Activated CD8-positive, alpha-beta T cell treated with anti-CD3 and anti-CD28 coated beads for 36 hours (primary cell): ENCODE measurements around the gene PSIP1. TPM values are rescaled to one million over a fixed set of nuclear protein-coding genes. Genes with fewer than 3 reads are reported as not detected.

Source experiments
- ATAC-seq: fragments of 200-7000 bp; cut with Tn5 transposase; one replicate; pipeline ENCODE4 v1.10.0; 2021; ENCODE audit warnings: mild to moderate bottlenecking, moderate library complexity
- CTCF ChIA-PET: fragments of 350-600 bp; sonication (Branson Sonifier 250); formaldehyde crosslinking; loops from one replicate; lab custom pipeline; 2021; ENCODE audit warnings: antibody characterized with exemption; lab: Charles Lee
- POLR2A ChIA-PET: fragments of 350-600 bp; sonication (Branson Sonifier 250); formaldehyde crosslinking; loops from one replicate; lab custom pipeline; 2021; ENCODE audit warnings: antibody characterized with exemption; lab: Charles Lee
- DNase-seq: peaks from one replicate; pipeline ENCODE4 v3.0.0-alpha.2; 2020
- H3K27ac Mint-ChIP-seq: one replicate; pipeline ENCODE4 v1.8.0; 2021; ENCODE audit warnings: mild to moderate bottlenecking, mixed read lengths
- H3K27me3 Mint-ChIP-seq: one replicate; pipeline ENCODE4 v1.8.0; 2021; ENCODE audit warnings: mixed read lengths
- H3K36me3 Mint-ChIP-seq: one replicate; pipeline ENCODE4 v1.8.0; 2021; ENCODE audit warnings: low read depth, mixed read lengths
- H3K4me1 Mint-ChIP-seq: one replicate; pipeline ENCODE4 v1.8.0; 2021; ENCODE audit warnings: low read depth, mixed read lengths
- H3K4me3 Mint-ChIP-seq: one replicate; pipeline ENCODE4 v1.8.0; 2021; ENCODE audit warnings: mild to moderate bottlenecking, moderate library complexity, mixed read lengths
- H3K9me3 Mint-ChIP-seq: one replicate; pipeline ENCODE4 v1.8.0; 2021; ENCODE audit warnings: mixed read lengths
- intact Hi-C: fragments of 100-400 bp; cut with micrococcal nuclease; formaldehyde crosslinking; loops from one replicate; pipeline ENCODE4 v1.10.0; 2022
- total RNA-seq, 2 experiments: library from RNA; stranded (reverse); gene quantifications; one replicate each; pipeline ENCODE4 v1.2.3, GENCODE V29; 2021
- TF ChIP-seq, protein P1 (sequence below): fragments of 200-600 bp; IDR thresholded peaks from one replicate; pipeline ENCODE4 v1.8.0; 2022; ENCODE audit warnings: antibody characterized with exemption, mild to moderate bottlenecking

PSIP1 gene
- total RNA-seq, 2 experiments from 2014 or later, result 123 to 132 TPM

DNA sequence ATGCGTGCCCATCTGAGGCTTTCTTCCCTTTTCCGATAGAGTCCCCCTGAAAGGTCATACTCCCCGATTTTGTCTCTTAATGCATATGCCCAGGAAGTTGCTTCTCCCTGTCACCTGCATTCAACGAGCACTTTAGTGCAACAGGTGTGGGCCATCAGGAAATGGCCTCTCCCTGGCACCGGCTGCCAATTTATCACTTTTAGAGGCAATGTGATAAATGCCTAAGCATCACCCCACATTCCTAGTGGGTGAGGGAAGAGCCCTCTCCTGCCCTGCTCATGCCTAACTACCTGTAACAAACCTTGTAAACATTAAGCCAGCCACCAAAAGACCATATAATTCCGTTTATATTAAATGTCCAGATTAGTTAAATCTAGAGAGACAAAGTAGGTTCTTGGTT is 89.2 kb downstream of the PSIP1 start:
- no peak for DNase-seq
- ATAC-seq, result no peak
- ChIA-PET CTCF (interaction anchor here (0.8 to 2.7 kb wide), 3 partner anchors 122 to 211 kb away, joined by 3 to 9 read pairs (median 5); no protein-coding TSS in a partner anchor), POLR2A (interaction anchor here (1.0 to 1.1 kb wide), 2 partner anchors 11 to 150 kb away, joined by 3 to 5 read pairs; no protein-coding TSS in a partner anchor)
- H3K4me3 Mint-ChIP-seq, result peak overlapping the region; percentile 95
- TF ChIP-seq, protein P1, sequence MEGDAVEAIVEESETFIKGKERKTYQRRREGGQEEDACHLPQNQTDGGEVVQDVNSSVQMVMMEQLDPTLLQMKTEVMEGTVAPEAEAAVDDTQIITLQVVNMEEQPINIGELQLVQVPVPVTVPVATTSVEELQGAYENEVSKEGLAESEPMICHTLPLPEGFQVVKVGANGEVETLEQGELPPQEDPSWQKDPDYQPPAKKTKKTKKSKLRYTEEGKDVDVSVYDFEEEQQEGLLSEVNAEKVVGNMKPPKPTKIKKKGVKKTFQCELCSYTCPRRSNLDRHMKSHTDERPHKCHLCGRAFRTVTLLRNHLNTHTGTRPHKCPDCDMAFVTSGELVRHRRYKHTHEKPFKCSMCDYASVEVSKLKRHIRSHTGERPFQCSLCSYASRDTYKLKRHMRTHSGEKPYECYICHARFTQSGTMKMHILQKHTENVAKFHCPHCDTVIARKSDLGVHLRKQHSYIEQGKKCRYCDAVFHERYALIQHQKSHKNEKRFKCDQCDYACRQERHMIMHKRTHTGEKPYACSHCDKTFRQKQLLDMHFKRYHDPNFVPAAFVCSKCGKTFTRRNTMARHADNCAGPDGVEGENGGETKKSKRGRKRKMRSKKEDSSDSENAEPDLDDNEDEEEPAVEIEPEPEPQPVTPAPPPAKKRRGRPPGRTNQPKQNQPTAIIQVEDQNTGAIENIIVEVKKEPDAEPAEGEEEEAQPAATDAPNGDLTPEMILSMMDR, result no peak
- peaks cover 19% of the 10 kb centered on the region for H3K36me3 Mint-ChIP-seq
- H3K27ac Mint-ChIP-seq, result no peak overlapping the region
- intact Hi-C loops, result loop anchor here (5.0 kb wide), 2 partner anchors 124 to 144 kb away; no protein-coding TSS in a partner anchor
- no peaks in the 10 kb centered on the region for H3K27me3 Mint-ChIP-seq
- peaks cover 24% of the 10 kb centered on the region for H3K4me1 Mint-ChIP-seq
- H3K9me3 Mint-ChIP-seq, result no peaks in the 10 kb centered on the region

DNA sequence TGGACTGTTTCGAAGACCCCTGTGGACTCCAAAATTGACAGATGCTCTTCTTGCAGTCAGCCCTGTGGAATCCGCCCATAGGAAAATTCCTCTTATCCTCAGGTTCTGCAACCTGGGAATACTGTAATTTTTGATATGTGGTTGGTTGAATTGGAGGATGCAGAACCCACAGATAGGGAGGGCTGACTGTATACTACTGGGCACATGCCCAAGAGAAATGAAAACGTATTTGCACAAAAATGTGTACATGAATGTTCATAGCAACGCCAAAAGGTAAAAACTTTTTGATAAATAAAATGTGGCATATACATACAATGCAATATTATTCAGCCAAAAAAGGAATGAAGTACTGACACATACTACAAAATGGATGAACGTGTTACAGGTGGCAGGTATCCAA is 90.0 kb downstream of the PSIP1 start:
- intact Hi-C loops, result loop anchor here (5.0 kb wide), 2 partner anchors 123 to 143 kb away; no protein-coding TSS in a partner anchor
- H3K4me3 Mint-ChIP-seq, result no peak overlapping the region

DNA sequence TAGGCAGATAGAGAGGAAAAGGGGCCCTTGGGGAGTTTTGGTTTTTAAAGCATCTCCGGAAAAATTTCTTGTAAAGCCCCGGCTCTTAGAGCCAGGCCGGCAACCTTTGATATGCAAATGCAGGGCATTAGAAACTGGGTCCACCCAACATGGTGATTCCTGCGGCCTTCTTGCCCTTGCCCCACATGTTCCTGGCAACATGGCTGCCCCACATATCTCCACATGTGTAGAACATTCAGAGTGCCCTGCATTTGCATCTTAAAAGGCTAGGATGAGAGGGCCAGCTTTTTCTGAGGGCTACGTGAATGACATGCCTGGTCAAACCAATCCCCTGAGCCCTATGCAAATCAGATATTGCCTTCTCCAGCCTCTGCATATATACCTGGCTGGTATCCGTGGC is 93.1 kb downstream of the PSIP1 start:
- TF ChIP-seq, protein P1, result no peak
- intact Hi-C loops, result no loop called here
- H3K27me3 Mint-ChIP-seq, result no peaks in the 10 kb centered on the region
- POLR2A ChIA-PET, result no interaction called here
- CTCF ChIA-PET, result interaction anchor here (1.7 kb wide), 1 partner anchor 209 kb away, joined by 7 read pairs; no protein-coding TSS in a partner anchor
- H3K36me3 Mint-ChIP-seq, result no peaks in the 10 kb centered on the region
- H3K9me3 Mint-ChIP-seq, result no peaks in the 10 kb centered on the region
- DNase-seq (no peak), ATAC-seq (no peak)
- no peak overlapping the region for H3K27ac Mint-ChIP-seq
- no peak overlapping the region for H3K4me3 Mint-ChIP-seq
- H3K4me1 Mint-ChIP-seq, result peaks cover 6% of the 10 kb centered on the region

More for the DNA sequence above, 90.0 kb downstream of the PSIP1 start:
- ATAC-seq, result no peak
- DNase-seq, result no peak
- TF ChIP-seq, protein P1, result no peak
- peaks cover 18% of the 10 kb centered on the region for H3K4me1 Mint-ChIP-seq
- no peaks in the 10 kb centered on the region for H3K9me3 Mint-ChIP-seq
- no peak overlapping the region for H3K27ac Mint-ChIP-seq
- no peaks in the 10 kb centered on the region for H3K27me3 Mint-ChIP-seq
- ChIA-PET POLR2A (no interaction called here), CTCF (no interaction called here)
- H3K36me3 Mint-ChIP-seq, result peaks cover 14% of the 10 kb centered on the region

DNA sequence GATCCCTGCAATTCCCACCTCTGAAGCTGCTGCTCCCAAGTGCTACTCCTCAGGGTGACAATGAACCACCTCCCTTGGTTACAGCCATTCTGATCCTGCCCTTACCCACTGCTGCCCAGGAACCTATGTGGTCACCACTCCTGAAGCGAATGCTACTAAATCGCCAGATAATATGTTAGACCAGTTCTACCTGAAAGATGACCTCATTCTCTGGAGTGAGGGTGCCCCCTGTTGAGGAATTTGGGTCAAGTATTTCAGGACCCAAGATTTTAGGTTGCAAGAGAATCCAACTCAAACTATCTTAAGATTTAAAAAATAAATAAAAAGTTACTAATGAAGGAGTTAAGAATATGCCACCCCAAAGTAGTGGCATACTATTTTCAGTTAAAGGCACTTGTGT is 93.9 kb downstream of the PSIP1 start:
- Mint-ChIP-seq H3K36me3 (no peaks in the 10 kb centered on the region), H3K9me3 (no peaks in the 10 kb centered on the region), H3K27me3 (no peaks in the 10 kb centered on the region), H3K27ac (no peak overlapping the region), H3K4me3 (no peak overlapping the region), H3K4me1 (peaks cover 2% of the 10 kb centered on the region)
- DNase-seq (peak; percentile 63), ATAC-seq (peak; percentile 60)
- TF ChIP-seq, protein P1, result peak; percentile 40
- intact Hi-C loops, result no loop called here
- ChIA-PET POLR2A (no interaction called here), CTCF (interaction anchor here (0.7 to 2.3 kb wide), 10 partner anchors 10 to 282 kb away, joined by 3 to 9 read pairs (median 4); no protein-coding TSS in a partner anchor)

Other genes starting within 250 kb of the PSIP1 start
- gene TTC39B, start 203.8 kb downstream of the PSIP1 start, total RNA-seq, result 10 to 100 TPM; 17.8 to 18.5 TPM
- gene SNAPC3, start 88.1 kb downstream of the PSIP1 start, total RNA-seq, result 10 to 100 TPM; 30.3 to 32.1 TPM
- 1 to 10 TPM; 2.1 to 2.3 TPM for gene CCDC171, start 42.1 kb upstream of the PSIP1 start, total RNA-seq